Gastroesophageal sphincter (tissue), 4 donors: ENCODE data around the gene MTMR6. TPM values are rescaled to one million over a fixed set of nuclear protein-coding genes. Genes with fewer than 3 reads are reported as not detected.

Experiments
- ATAC-seq: fragments of 150-250 bp; one replicate; pipeline ENCODE4 v1.9.1; 2016; ENCODE audit warnings: mild to moderate bottlenecking, moderate library complexity
- H3K27ac ChIP-seq, 4 donors: fragments of 200-600 bp; sonication (generic) in 3 of 4; 1 replicate in 3 of 4; 2 replicates in 1 of 4; pipeline ENCODE4 v1.5.1; 2016 to 2019
- H3K27me3 ChIP-seq: fragments of 200-600 bp; sonication (generic); one replicate; pipeline ENCODE4 v1.5.1; 2019
- H3K36me3 ChIP-seq, 2 donors: fragments of 200-600 bp; sonication (generic); one replicate each; pipeline ENCODE4 v1.5.1; 2019; ENCODE audit warnings: control low read depth in 1 of 2
- H3K4me1 ChIP-seq, 3 donors: fragments of 200-600 bp; sonication (generic); 1 replicate in 2 of 3; 2 replicates in 1 of 3; pipeline ENCODE4 v1.5.1; 2016 to 2019; ENCODE audit warnings: control low read depth in 2 of 3
- H3K4me3 ChIP-seq, 2 donors: fragments of 200-600 bp; sonication (generic); one replicate each; pipeline ENCODE4 v1.5.1; 2019; ENCODE audit warnings: mild to moderate bottlenecking in 1 of 2, moderate library complexity in 1 of 2
- H3K9me3 ChIP-seq, 3 donors: fragments of 200-600 bp; sonication (generic); one replicate each; pipeline ENCODE4 v1.5.1; 2017 to 2019; ENCODE audit warnings: control low read depth in 2 of 3
- CTCF ChIP-seq, 4 experiments: fragments of 200-600 bp in 2 of 4; fragments of 450-650 bp in 2 of 4; sonication (generic) in 1 of 4; IDR thresholded peaks; one replicate each; pipeline ENCODE4 v1.5.1; 2017 to 2019; ENCODE audit warnings: antibody characterized with exemption in 4 of 4, mild to moderate bottlenecking in 2 of 4, moderate library complexity in 2 of 4
- EP300 ChIP-seq: sonication (generic); formaldehyde crosslinking; IDR thresholded peaks from one replicate; pipeline ENCODE4 v1.6.1; 2017; ENCODE audit warnings: antibody characterized with exemption, mild to moderate bottlenecking
- POLR2A ChIP-seq, 2 donors: fragments of 450-650 bp; IDR thresholded peaks; one replicate each; pipeline ENCODE4 v1.6.1; 2017; ENCODE audit warnings: antibody characterized with exemption in 2 of 2, mild to moderate bottlenecking in 2 of 2, moderate library complexity in 1 of 2
- POLR2AphosphoS5 ChIP-seq: sonication (generic); formaldehyde crosslinking; IDR thresholded peaks from one replicate; pipeline ENCODE4 v1.6.1; 2017; ENCODE audit warnings: antibody characterized with exemption
- WGBS, 2 donors: methylation state at CpG; one replicate each; pipeline ENCODE4 v1.1.5; 2018; ENCODE audit warnings: low coverage in 1 of 2; 5-methylcytosine and 5-hydroxymethylcytosine counted together
- total RNA-seq, 4 donors: library from RNA; depleted of rRNA; stranded (reverse); fragments of >200 nt; gene quantifications; one replicate each; pipeline ENCODE4 v1.1.0, GENCODE V29; 2016

MTMR6 gene
- total RNA-seq, 4 donors from 2014 or later = 22.1 to 30.5 (median 25.0) TPM

DNA sequence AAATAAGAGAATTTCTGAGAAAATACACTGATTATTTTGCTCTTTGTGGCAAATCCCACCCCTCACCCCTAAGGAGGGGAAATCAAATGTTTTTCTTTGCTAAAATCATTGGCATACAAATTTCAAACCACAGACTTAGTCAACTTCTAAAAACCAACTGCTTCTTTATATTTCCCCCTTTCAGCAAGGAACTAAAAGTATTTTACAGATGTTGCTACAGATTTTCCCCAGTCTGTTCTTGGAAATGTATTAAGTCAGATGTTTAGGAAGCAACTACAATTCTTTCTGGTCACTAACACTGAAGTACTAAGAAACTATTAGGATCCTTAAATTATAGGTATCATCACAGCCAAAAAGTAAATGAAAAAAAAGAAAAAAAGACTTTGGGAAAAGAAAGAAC lies 6.9 kb downstream of the MTMR6 start:
- Histone ChIP-seq H3K27me3 (no peaks in the 10 kb centered on the region), H3K4me3 (no peak overlapping the region), H3K9me3 (no peaks in the 10 kb centered on the region), H3K27ac (no peak overlapping the region), H3K36me3 (no peaks in the 10 kb centered on the region), H3K4me1 (peaks cover 0 to 10% (median under 1%) of the 10 kb centered on the region in 3 donors)
- TF ChIP-seq EP300 (no peak), POLR2AphosphoS5 (no peak), CTCF (IDR thresholded peaks at IDR 0.05) (no peak), POLR2A (IDR thresholded peaks at IDR 0.05) (no peak)
- no peak for ATAC-seq

DNA sequence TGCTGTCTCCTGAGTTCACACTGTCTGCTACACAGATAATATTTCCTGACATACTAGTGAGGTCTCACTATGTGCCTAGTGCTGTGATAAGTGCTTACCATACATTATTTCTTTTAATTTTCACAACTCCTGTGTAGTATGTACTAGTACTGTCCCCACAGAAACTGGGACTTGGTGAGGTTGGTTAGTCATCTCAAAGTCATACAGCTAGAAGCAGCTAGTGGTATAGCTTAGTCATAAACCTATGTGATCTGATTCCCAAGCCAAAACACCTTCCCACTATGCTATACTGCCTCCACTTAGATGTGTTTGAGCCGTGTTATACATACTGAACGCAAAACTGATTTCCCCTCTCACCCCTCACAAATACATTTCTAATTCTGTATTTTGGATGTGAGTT lies 10.5 kb downstream of the MTMR6 start:
- Histone ChIP-seq H3K36me3 (peaks cover 0 to 21% of the 10 kb centered on the region in 2 donors), H3K4me1 (no peaks in the 10 kb centered on the region), H3K4me3 (no peak overlapping the region), H3K27me3 (no peaks in the 10 kb centered on the region), H3K27ac (no peak overlapping the region), H3K9me3 (no peaks in the 10 kb centered on the region)
- TF ChIP-seq EP300 = no peak
- TF ChIP-seq CTCF (IDR thresholded peaks at IDR 0.05) = no peak
- TF ChIP-seq POLR2A (IDR thresholded peaks at IDR 0.05) = no peak
- TF ChIP-seq POLR2AphosphoS5 = no peak
- ATAC-seq = no peak
- 92 to 100% methylated on average over 2 of the region's 2 CpGs for WGBS, 2 donors

- no peak for ATAC-seq
- no peaks in the 10 kb centered on the region for H3K9me3 ChIP-seq
- H3K27me3 ChIP-seq = no peaks in the 10 kb centered on the region
- peaks cover 4 to 72% of the 10 kb centered on the region in 2 donors for H3K36me3 ChIP-seq
- no peak for TF ChIP-seq EP300
- no peak for TF ChIP-seq CTCF (IDR thresholded peaks at IDR 0.05)
- TF ChIP-seq POLR2AphosphoS5 = no peak
- TF ChIP-seq POLR2A (IDR thresholded peaks at IDR 0.05) = no peak
- H3K4me3 ChIP-seq = no peak overlapping the region
- H3K4me1 ChIP-seq = no peaks in the 10 kb centered on the region
- H3K27ac ChIP-seq = no peak overlapping the region
- WGBS, 2 donors = 100% methylated on average over 1 of the region's 6 CpGs; no CpG with 5 or more reads in 1 of the 2 donors
These were observed 18.7 kb downstream of the MTMR6 start for GRCh38 chr13:25268561-25268960.

GRCh38 chr13:25267715-25268114 lies 19.6 kb downstream of the MTMR6 start:
- Histone ChIP-seq H3K4me3 (no peak overlapping the region), H3K4me1 (no peaks in the 10 kb centered on the region), H3K36me3 (peaks cover 4 to 72% of the 10 kb centered on the region in 2 donors), H3K9me3 (no peaks in the 10 kb centered on the region), H3K27ac (no peak overlapping the region), H3K27me3 (no peaks in the 10 kb centered on the region)
- WGBS, 2 donors = 69 to 92% methylated on average over 1 of the region's 1 CpG
- TF ChIP-seq CTCF (IDR thresholded peaks at IDR 0.05) (no peak), POLR2AphosphoS5 (no peak), EP300 (no peak), POLR2A (IDR thresholded peaks at IDR 0.05) (no peak)
- ATAC-seq = no peak

DNA sequence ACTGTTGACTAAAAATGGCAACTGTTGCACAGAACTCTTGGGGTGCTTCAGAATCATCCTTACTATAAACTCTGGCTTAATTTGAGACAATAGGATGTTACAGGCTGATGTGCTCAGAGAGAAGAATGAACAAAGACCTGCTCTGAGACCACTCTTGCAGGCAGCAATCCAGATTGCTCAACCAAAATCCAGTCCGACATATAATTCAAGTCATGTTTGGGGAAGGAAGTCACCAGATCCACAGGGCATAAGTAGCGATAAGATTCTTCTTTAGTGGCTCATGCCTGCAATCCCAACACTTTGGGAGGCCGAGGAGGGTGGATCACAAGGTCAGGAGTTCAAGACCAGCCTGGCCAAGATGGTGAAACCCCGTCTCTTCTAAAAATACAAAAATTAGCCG lies 20.6 kb downstream of the MTMR6 start:
- Histone ChIP-seq H3K36me3 (peaks cover 4 to 73% of the 10 kb centered on the region in 2 donors), H3K27ac (no peak overlapping the region), H3K4me3 (no peak overlapping the region), H3K9me3 (no peaks in the 10 kb centered on the region), H3K27me3 (no peaks in the 10 kb centered on the region), H3K4me1 (no peaks in the 10 kb centered on the region)
- ATAC-seq = no peak
- 71 to 100% methylated on average over 1 to 2 of the region's 5 CpGs for WGBS, 2 donors
- TF ChIP-seq POLR2AphosphoS5 (no peak), CTCF (IDR thresholded peaks at IDR 0.05) (no peak), POLR2A (IDR thresholded peaks at IDR 0.05) (no peak), EP300 (no peak)
